ENCODE measurements around the gene SMIM9. TPM values are rescaled to one million over a fixed set of nuclear protein-coding genes. Genes with fewer than 3 reads are reported as not detected.

SMIM9 gene
- polyA plus RNA-seq, 1 donor (not counting 4 experiments of a cell fraction or from before 2014, with no cell fraction given): not detected

- TF ChIP-seq CTCF (optimal IDR thresholded peaks at IDR 0.05 in 1 of 3, IDR thresholded peaks at IDR 0.05 in 1 of 3, conservative IDR thresholded peaks at IDR 0.05 in 1 of 3; ENCODE audit: extremely low read depth in 1 of 3, insufficient read depth in 2 of 3, low read length in 3 of 3): no peak
- no peak for TF ChIP-seq EZH2 (IDR thresholded peaks at IDR 0.05; ENCODE audit: low read length)
- no peak overlapping the region for H3K27ac ChIP-seq (ENCODE audit: control insufficient read depth, insufficient read depth, low read length)
- no peaks in the 10 kb centered on the region for H4K20me1 ChIP-seq (ENCODE audit: control insufficient read depth, extremely low read depth, insufficient read depth, low read length)
- H3K4me3 ChIP-seq (ENCODE audit: control insufficient read depth in 2 of 3, extremely low read depth in 1 of 3, insufficient read depth in 2 of 3, low read depth in 1 of 3, low read length in 3 of 3): no peak overlapping the region
- H3K79me2 ChIP-seq (ENCODE audit: control insufficient read depth, insufficient read depth, low read length): no peaks in the 10 kb centered on the region
- FAIRE-seq: no peak
- no peak overlapping the region for H3K4me2 ChIP-seq (ENCODE audit: control insufficient read depth, extremely low read depth, insufficient read depth, low read depth, low read length)
- no peaks in the 10 kb centered on the region for H3K4me1 ChIP-seq (ENCODE audit: control insufficient read depth, extremely low read depth, insufficient read depth, low read length)
- no peak overlapping the region for H3K9ac ChIP-seq (ENCODE audit: control insufficient read depth, extremely low read depth, insufficient read depth, low read length)
- no peaks in the 10 kb centered on the region for H3K9me1 ChIP-seq (ENCODE audit: control insufficient read depth, extremely low read depth, insufficient read depth, low read length)
- H3K9me3 ChIP-seq (ENCODE audit: control insufficient read depth, low read depth, low read length): no peaks in the 10 kb centered on the region
- dilution Hi-C loops (cut with MboI; ENCODE audit: extremely low pct_ligation_motif_present, low sequenced_read_pairs): no loop called here
- DNase-seq (ENCODE audit: low read depth, low spot score): no peak
- H3K36me3 ChIP-seq (ENCODE audit: control insufficient read depth in 2 of 2, extremely low read depth in 1 of 2, insufficient read depth in 2 of 2, low read length in 2 of 2): no peaks in the 10 kb centered on the region
- H2AFZ ChIP-seq (ENCODE audit: control insufficient read depth, low read length): no peak overlapping the region
- H3K27me3 ChIP-seq (ENCODE audit: control insufficient read depth, extremely low read depth, insufficient read depth, low read length): no peaks in the 10 kb centered on the region
Measured at GRCh38 chrX:154795016-154795415, 39.4 kb downstream of the SMIM9 start.

GRCh38 chrX:154793084-154793795 lies 41.2 kb downstream of the SMIM9 start:
- H3K9me1 ChIP-seq (ENCODE audit: control insufficient read depth, extremely low read depth, insufficient read depth, low read length): no peaks in the 10 kb centered on the region
- no peak overlapping the region for H3K27ac ChIP-seq (ENCODE audit: control insufficient read depth, insufficient read depth, low read length)
- no peaks in the 10 kb centered on the region for H3K36me3 ChIP-seq (ENCODE audit: control insufficient read depth in 2 of 2, extremely low read depth in 1 of 2, insufficient read depth in 2 of 2, low read length in 2 of 2)
- no peak for TF ChIP-seq CTCF (optimal IDR thresholded peaks at IDR 0.05 in 1 of 3, IDR thresholded peaks at IDR 0.05 in 1 of 3, conservative IDR thresholded peaks at IDR 0.05 in 1 of 3; ENCODE audit: extremely low read depth in 1 of 3, insufficient read depth in 2 of 3, low read length in 3 of 3)
- TF ChIP-seq EZH2 (IDR thresholded peaks at IDR 0.05; ENCODE audit: low read length): no peak
- FAIRE-seq (no peak), DNase-seq (ENCODE audit: low read depth, low spot score) (no peak)
- H4K20me1 ChIP-seq (ENCODE audit: control insufficient read depth, extremely low read depth, insufficient read depth, low read length): no peaks in the 10 kb centered on the region
- H3K4me2 ChIP-seq (ENCODE audit: control insufficient read depth, extremely low read depth, insufficient read depth, low read depth, low read length): no peak overlapping the region
- no peaks in the 10 kb centered on the region for H3K4me1 ChIP-seq (ENCODE audit: control insufficient read depth, extremely low read depth, insufficient read depth, low read length)
- H3K4me3 ChIP-seq (ENCODE audit: control insufficient read depth in 2 of 3, extremely low read depth in 1 of 3, insufficient read depth in 2 of 3, low read depth in 1 of 3, low read length in 3 of 3): no peak overlapping the region
- no peaks in the 10 kb centered on the region for H3K9me3 ChIP-seq (ENCODE audit: control insufficient read depth, low read depth, low read length)
- H3K9ac ChIP-seq (ENCODE audit: control insufficient read depth, extremely low read depth, insufficient read depth, low read length): no peak overlapping the region
- H3K79me2 ChIP-seq (ENCODE audit: control insufficient read depth, insufficient read depth, low read length): no peaks in the 10 kb centered on the region
- dilution Hi-C loops (cut with MboI; ENCODE audit: extremely low pct_ligation_motif_present, low sequenced_read_pairs): no loop called here
- no peak overlapping the region for H2AFZ ChIP-seq (ENCODE audit: control insufficient read depth, low read length)
- no peaks in the 10 kb centered on the region for H3K27me3 ChIP-seq (ENCODE audit: control insufficient read depth, extremely low read depth, insufficient read depth, low read length)
